ENCODE results near the gene NOVA2. TPM values are rescaled to one million over a fixed set of nuclear protein-coding genes. Genes with fewer than 3 reads are reported as not detected.

The NOVA2 gene
- total RNA-seq, 4 donors from 2014 or later, result 0.68 to 9.2 (median 1.9) TPM

GRCh38 chr19:45902651-45903625 is 70.7 kb downstream of the NOVA2 start:
- no peak for TF ChIP-seq CTCF (IDR thresholded peaks at IDR 0.05; ENCODE audit: low read depth)

- TF ChIP-seq CTCF (IDR thresholded peaks at IDR 0.05; ENCODE audit: low read depth), result no peak
Measured at GRCh38 chr19:45901912-45902650, 71.6 kb downstream of the NOVA2 start, which contains the start of gene MYPOP. Gene MYPOP, minus strand, starts transcription at chr19:45902613. Its CDS starts 840 bp downstream, at chr19:45901773.

- no peak for TF ChIP-seq CTCF (IDR thresholded peaks at IDR 0.05; ENCODE audit: low read depth)
Measured at GRCh38 chr19:45901432-45901911, 72.2 kb downstream of the NOVA2 start.

- no peak for TF ChIP-seq CTCF (IDR thresholded peaks at IDR 0.05; ENCODE audit: low read depth)
Measured at GRCh38 chr19:45900738-45901431, 72.8 kb downstream of the NOVA2 start.

GRCh38 chr19:45899919-45900589 is 73.6 kb downstream of the NOVA2 start:
- no peak for TF ChIP-seq CTCF (IDR thresholded peaks at IDR 0.05; ENCODE audit: low read depth)

- TF ChIP-seq CTCF (IDR thresholded peaks at IDR 0.05; ENCODE audit: low read depth), result no peak
Measured at GRCh38 chr19:45899253-45899652, 74.4 kb downstream of the NOVA2 start.
